Ammon's horn (tissue), 1 donor: ENCODE results near the gene UVRAG.

ENCODE experiments used
- DNase-seq: peaks from one replicate; pipeline ENCODE4 v3.0.0-alpha.2; 2016; ENCODE audit warnings: low spot score

Gene UVRAG

GRCh38 chr11:76114238-76114637 is 299.2 kb downstream of the UVRAG start:
- DNase-seq, result no peak

- DNase-seq, result no peak
Measured at GRCh38 chr11:76115555-76115954, 300.5 kb downstream of the UVRAG start.

GRCh38 chr11:76119032-76119431 is 304.0 kb downstream of the UVRAG start:
- peak; percentile 12 for DNase-seq

- peak; percentile 41 for DNase-seq
Measured at GRCh38 chr11:76119779-76120178, 304.8 kb downstream of the UVRAG start.

GRCh38 chr11:76120513-76121101 is 305.6 kb downstream of the UVRAG start:
- peak; percentile 13 for DNase-seq

GRCh38 chr11:76123248-76123647 is 308.2 kb downstream of the UVRAG start:
- no peak for DNase-seq

GRCh38 chr11:76124905-76125770 is 310.1 kb downstream of the UVRAG start:
- DNase-seq, result no peak

- DNase-seq, result no peak
Measured at GRCh38 chr11:76129729-76130128, 314.7 kb downstream of the UVRAG start.

- no peak for DNase-seq
Measured at GRCh38 chr11:76131142-76131541, 316.1 kb downstream of the UVRAG start.

- DNase-seq, result no peak
Measured at GRCh38 chr11:76131671-76132631, 316.9 kb downstream of the UVRAG start.

GRCh38 chr11:76134239-76134638 is 319.2 kb downstream of the UVRAG start:
- no peak for DNase-seq

- DNase-seq, result peak; percentile 25
Measured at GRCh38 chr11:76135491-76135890, 320.5 kb downstream of the UVRAG start.

GRCh38 chr11:76139314-76139713 is 324.3 kb downstream of the UVRAG start:
- DNase-seq, result no peak

GRCh38 chr11:76140912-76141574 is 326.0 kb downstream of the UVRAG start:
- peak; percentile 41 for DNase-seq

- no peak for DNase-seq
Measured at GRCh38 chr11:76141901-76142588, 327.0 kb downstream of the UVRAG start.

GRCh38 chr11:76143274-76143673 is 328.3 kb downstream of the UVRAG start:
- no peak for DNase-seq

- DNase-seq, result no peak
Measured at GRCh38 chr11:76147106-76147740, 332.2 kb downstream of the UVRAG start.

- no peak for DNase-seq
Measured at GRCh38 chr11:76148231-76148630, 333.2 kb downstream of the UVRAG start.

- DNase-seq, result no peak
Measured at GRCh38 chr11:76148941-76149613, 334.1 kb downstream of the UVRAG start.

- DNase-seq, result no peak
Measured at GRCh38 chr11:76149713-76150112, 334.7 kb downstream of the UVRAG start.
